Esophagus muscularis mucosa (tissue), 4 donors: ENCODE measurements around the gene ADAM8. TPM values are rescaled to one million over a fixed set of nuclear protein-coding genes. Genes with fewer than 3 reads are reported as not detected.

Experiments
- DNase-seq: peaks from one replicate; pipeline ENCODE4 v3.0.0-alpha.2; 2017; ENCODE audit errors: extremely low spot score
- H3K27ac ChIP-seq, 4 donors: fragments of 200-600 bp; sonication (generic); replicated peaks in 1 of 4; 1 replicate in 3 of 4; 2 replicates in 1 of 4; pipeline ENCODE4 v1.5.1; 2016 to 2019; ENCODE audit warnings: mild to moderate bottlenecking in 1 of 4
- H3K27me3 ChIP-seq, 4 donors: fragments of 200-600 bp; sonication (generic); one replicate each; pipeline versions ENCODE4 v1.5.1 to v1.6.0; 2016 to 2019
- H3K36me3 ChIP-seq, 4 donors: fragments of 200-600 bp; sonication (generic); one replicate each; pipeline ENCODE4 v1.5.1; 2016 to 2019
- H3K4me1 ChIP-seq, 4 donors: fragments of 200-600 bp; sonication (generic); one replicate each; pipeline ENCODE4 v1.5.1; 2016 to 2019
- H3K4me3 ChIP-seq, 4 donors: fragments of 200-600 bp; sonication (generic); 1 replicate in 2 of 4; 2 replicates in 2 of 4; pipeline ENCODE4 v1.5.1; 2016 to 2019; ENCODE audit warnings: mild to moderate bottlenecking in 4 of 4, moderate library complexity in 1 of 4
- H3K9me3 ChIP-seq, 4 donors: fragments of 200-600 bp; sonication (generic); 1 replicate in 3 of 4; 2 replicates in 1 of 4; pipeline ENCODE4 v1.5.1; 2016 to 2019
- CTCF ChIP-seq, 3 experiments: fragments of 200-600 bp in 2 of 3; fragments of 450-650 bp in 1 of 3; sonication (generic) in 2 of 3; IDR thresholded peaks; one replicate each; pipeline ENCODE4 v1.5.1; 2017 to 2019; ENCODE audit warnings: antibody characterized with exemption in 3 of 3, mild to moderate bottlenecking in 2 of 3, moderate library complexity in 1 of 3
- EP300 ChIP-seq: sonication (generic); formaldehyde crosslinking; IDR thresholded peaks from one replicate; pipeline ENCODE4 v1.6.1; 2017; ENCODE audit warnings: antibody characterized with exemption
- POLR2A ChIP-seq: fragments of 450-650 bp; IDR thresholded peaks from one replicate; pipeline ENCODE4 v1.6.1; 2017; ENCODE audit warnings: antibody characterized with exemption, moderate library complexity, mild to moderate bottlenecking, low read depth
- POLR2AphosphoS5 ChIP-seq, 2 donors: sonication (generic); formaldehyde crosslinking; IDR thresholded peaks; one replicate each; pipeline ENCODE4 v1.6.1; 2017; ENCODE audit warnings: antibody characterized with exemption in 2 of 2
- WGBS: methylation state at CpG from one replicate; pipeline ENCODE4 v1.1.5; 2018; 5-methylcytosine and 5-hydroxymethylcytosine counted together
- intact Hi-C: fragments of 100-400 bp; cut with DNase I; formaldehyde crosslinking; loops from one replicate; pipeline ENCODE4 v1.15.1; 2023
- total RNA-seq, 4 donors: library from RNA; depleted of rRNA; stranded (reverse); fragments of >200 nt; gene quantifications; one replicate each; pipeline versions ENCODE4 v1.1.0 to v1.2.1, GENCODE V29; 2016

Gene ADAM8
- total RNA-seq, 4 donors from 2014 or later: 1.2 to 8.9 (median 2.3) TPM

GRCh38 chr10:133257489-133258065 lies 19.1 kb downstream of the ADAM8 start:
- TF ChIP-seq POLR2AphosphoS5 (IDR thresholded peaks at IDR 0.05): peak in 1 of 2 donors; percentile 46
- no peak for TF ChIP-seq EP300
- TF ChIP-seq CTCF (IDR thresholded peaks at IDR 0.05): peak in 2 of 3 experiments; percentile 18 to 42
- no peaks in the 10 kb centered on the region for H3K9me3 ChIP-seq
- no peaks in the 10 kb centered on the region for H3K36me3 ChIP-seq
- peaks cover 42 to 51% (median 49%) of the 10 kb centered on the region in 4 donors for H3K4me1 ChIP-seq
- intact Hi-C loops: no loop called here
- no peak for DNase-seq
- H3K4me3 ChIP-seq: peak overlapping the region; percentile 27 to 34 (median 32)
- H3K27me3 ChIP-seq: peaks cover 0 to 15% (median 0%) of the 10 kb centered on the region in 4 donors
- 4% methylated on average over 12 of the region's 27 CpGs for WGBS
- peak overlapping the region; percentile 34 to 70 (median 66) for H3K27ac ChIP-seq

GRCh38 chr10:133255323-133255722 lies 21.3 kb downstream of the ADAM8 start:
- no peaks in the 10 kb centered on the region for H3K9me3 ChIP-seq
- intact Hi-C loops: no loop called here
- DNase-seq: no peak
- H3K4me3 ChIP-seq: no peak overlapping the region
- H3K27ac ChIP-seq: no peak overlapping the region
- TF ChIP-seq CTCF (IDR thresholded peaks at IDR 0.05): no peak
- no peak for TF ChIP-seq EP300
- TF ChIP-seq POLR2A: no peak
- no peak for TF ChIP-seq POLR2AphosphoS5 (IDR thresholded peaks at IDR 0.05)
- H3K36me3 ChIP-seq: no peaks in the 10 kb centered on the region
- peaks cover 0 to 36% (median 0%) of the 10 kb centered on the region in 4 donors for H3K27me3 ChIP-seq
- WGBS: 100% methylated on average over 1 of the region's 15 CpGs
- peaks cover 27 to 34% (median 32%) of the 10 kb centered on the region in 4 donors for H3K4me1 ChIP-seq

- TF ChIP-seq POLR2A (no peak), EP300 (no peak), CTCF (IDR thresholded peaks at IDR 0.05) (no peak), POLR2AphosphoS5 (IDR thresholded peaks at IDR 0.05) (no peak)
- Histone ChIP-seq H3K4me1 (peaks cover 22 to 27% (median 25%) of the 10 kb centered on the region in 4 donors), H3K27me3 (peaks cover 0 to 44% (median 0%) of the 10 kb centered on the region in 4 donors), H3K36me3 (no peaks in the 10 kb centered on the region), H3K4me3 (no peak overlapping the region), H3K27ac (no peak overlapping the region), H3K9me3 (no peaks in the 10 kb centered on the region)
- intact Hi-C loops: no loop called here
- 83% methylated on average over 8 of the region's 13 CpGs for WGBS
- no peak for DNase-seq
Measured at GRCh38 chr10:133254421-133255120, 22.1 kb downstream of the ADAM8 start.

GRCh38 chr10:133253361-133253955 lies 23.2 kb downstream of the ADAM8 start:
- Histone ChIP-seq H3K4me1 (peaks cover 13 to 16% (median 14%) of the 10 kb centered on the region in 4 donors), H3K4me3 (no peak overlapping the region), H3K36me3 (no peaks in the 10 kb centered on the region), H3K27ac (no peak overlapping the region), H3K9me3 (no peaks in the 10 kb centered on the region), H3K27me3 (peaks cover 0 to 55% (median 0%) of the 10 kb centered on the region in 4 donors)
- intact Hi-C loops: no loop called here
- TF ChIP-seq CTCF (IDR thresholded peaks at IDR 0.05): no peak
- no peak for TF ChIP-seq POLR2AphosphoS5 (IDR thresholded peaks at IDR 0.05)
- TF ChIP-seq EP300: no peak
- TF ChIP-seq POLR2A: no peak
- 87% methylated on average over 22 of the region's 22 CpGs for WGBS
- DNase-seq: no peak
